GM12892 (cell line): ENCODE results near the gene TRIM9.

Source experiments
- POLR2A ChIP-seq: IDR thresholded peaks from 2 replicates; pipeline ENCODE4 v1.6.1; 2011; ENCODE audit warnings: low read depth, low read length, control low read depth
- POLR2AphosphoS5 ChIP-seq: IDR thresholded peaks from 2 replicates; pipeline ENCODE4 v1.6.1; 2011; ENCODE audit warnings: low read depth, low read length, control low read depth
- TAF1 ChIP-seq: IDR thresholded peaks from 2 replicates; pipeline ENCODE4 v1.6.1; 2011; ENCODE audit warnings: low read depth, mild to moderate bottlenecking, control low read depth, low read length, borderline replicate concordance

DNA sequence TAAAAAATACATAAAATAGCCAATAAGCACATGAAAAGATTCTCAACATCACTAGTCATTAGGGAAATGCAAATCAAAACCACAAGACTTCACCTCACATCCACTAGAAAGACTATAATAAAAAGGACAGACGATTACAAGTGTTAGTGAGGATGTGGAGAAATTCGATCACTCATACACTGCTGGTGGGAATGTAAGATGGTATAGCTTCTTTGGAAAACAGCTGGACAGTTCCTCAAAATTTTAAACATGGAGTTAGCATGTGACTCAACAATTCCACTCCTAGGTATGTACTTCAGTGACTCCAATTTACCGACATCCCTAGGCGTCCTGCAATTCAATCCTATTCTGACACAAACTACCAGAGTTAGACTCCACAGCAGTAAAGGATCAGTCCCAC lies 13.7 kb downstream of the TRIM9 start:
- TF ChIP-seq POLR2A (no peak), POLR2AphosphoS5 (no peak), TAF1 (no peak)
